ENCODE results near the gene ABCC8.

DNA sequence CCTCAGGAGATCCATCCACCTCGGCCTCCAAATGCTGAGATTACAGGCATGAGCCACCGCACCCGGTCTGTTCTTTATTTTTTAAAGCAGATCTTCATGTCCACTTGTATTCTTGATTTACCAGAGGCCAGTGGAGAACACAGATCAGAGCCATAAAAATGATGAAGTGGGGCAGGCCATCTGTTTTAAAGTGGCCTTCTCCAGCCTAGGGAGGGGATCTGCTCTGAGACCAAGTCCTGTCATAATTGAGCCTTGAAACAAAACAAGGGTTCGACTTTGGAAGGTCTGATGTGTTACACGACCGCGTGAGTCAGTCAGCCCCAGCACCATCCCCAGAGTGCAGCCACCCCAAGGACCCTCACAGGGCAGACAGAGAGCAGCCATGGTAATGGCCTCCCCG is 27.5 kb downstream of the ABCC8 start:
- TF ChIP-seq, protein P1, sequence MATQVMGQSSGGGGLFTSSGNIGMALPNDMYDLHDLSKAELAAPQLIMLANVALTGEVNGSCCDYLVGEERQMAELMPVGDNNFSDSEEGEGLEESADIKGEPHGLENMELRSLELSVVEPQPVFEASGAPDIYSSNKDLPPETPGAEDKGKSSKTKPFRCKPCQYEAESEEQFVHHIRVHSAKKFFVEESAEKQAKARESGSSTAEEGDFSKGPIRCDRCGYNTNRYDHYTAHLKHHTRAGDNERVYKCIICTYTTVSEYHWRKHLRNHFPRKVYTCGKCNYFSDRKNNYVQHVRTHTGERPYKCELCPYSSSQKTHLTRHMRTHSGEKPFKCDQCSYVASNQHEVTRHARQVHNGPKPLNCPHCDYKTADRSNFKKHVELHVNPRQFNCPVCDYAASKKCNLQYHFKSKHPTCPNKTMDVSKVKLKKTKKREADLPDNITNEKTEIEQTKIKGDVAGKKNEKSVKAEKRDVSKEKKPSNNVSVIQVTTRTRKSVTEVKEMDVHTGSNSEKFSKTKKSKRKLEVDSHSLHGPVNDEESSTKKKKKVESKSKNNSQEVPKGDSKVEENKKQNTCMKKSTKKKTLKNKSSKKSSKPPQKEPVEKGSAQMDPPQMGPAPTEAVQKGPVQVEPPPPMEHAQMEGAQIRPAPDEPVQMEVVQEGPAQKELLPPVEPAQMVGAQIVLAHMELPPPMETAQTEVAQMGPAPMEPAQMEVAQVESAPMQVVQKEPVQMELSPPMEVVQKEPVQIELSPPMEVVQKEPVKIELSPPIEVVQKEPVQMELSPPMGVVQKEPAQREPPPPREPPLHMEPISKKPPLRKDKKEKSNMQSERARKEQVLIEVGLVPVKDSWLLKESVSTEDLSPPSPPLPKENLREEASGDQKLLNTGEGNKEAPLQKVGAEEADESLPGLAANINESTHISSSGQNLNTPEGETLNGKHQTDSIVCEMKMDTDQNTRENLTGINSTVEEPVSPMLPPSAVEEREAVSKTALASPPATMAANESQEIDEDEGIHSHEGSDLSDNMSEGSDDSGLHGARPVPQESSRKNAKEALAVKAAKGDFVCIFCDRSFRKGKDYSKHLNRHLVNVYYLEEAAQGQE (tag by site-specific recombination; IDR thresholded peaks at IDR 0.05) = no peak
- TF ChIP-seq, protein P2, sequence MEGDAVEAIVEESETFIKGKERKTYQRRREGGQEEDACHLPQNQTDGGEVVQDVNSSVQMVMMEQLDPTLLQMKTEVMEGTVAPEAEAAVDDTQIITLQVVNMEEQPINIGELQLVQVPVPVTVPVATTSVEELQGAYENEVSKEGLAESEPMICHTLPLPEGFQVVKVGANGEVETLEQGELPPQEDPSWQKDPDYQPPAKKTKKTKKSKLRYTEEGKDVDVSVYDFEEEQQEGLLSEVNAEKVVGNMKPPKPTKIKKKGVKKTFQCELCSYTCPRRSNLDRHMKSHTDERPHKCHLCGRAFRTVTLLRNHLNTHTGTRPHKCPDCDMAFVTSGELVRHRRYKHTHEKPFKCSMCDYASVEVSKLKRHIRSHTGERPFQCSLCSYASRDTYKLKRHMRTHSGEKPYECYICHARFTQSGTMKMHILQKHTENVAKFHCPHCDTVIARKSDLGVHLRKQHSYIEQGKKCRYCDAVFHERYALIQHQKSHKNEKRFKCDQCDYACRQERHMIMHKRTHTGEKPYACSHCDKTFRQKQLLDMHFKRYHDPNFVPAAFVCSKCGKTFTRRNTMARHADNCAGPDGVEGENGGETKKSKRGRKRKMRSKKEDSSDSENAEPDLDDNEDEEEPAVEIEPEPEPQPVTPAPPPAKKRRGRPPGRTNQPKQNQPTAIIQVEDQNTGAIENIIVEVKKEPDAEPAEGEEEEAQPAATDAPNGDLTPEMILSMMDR (tag by site-specific recombination; IDR thresholded peaks at IDR 0.05) = no peak
- TF ChIP-seq, protein P3, sequence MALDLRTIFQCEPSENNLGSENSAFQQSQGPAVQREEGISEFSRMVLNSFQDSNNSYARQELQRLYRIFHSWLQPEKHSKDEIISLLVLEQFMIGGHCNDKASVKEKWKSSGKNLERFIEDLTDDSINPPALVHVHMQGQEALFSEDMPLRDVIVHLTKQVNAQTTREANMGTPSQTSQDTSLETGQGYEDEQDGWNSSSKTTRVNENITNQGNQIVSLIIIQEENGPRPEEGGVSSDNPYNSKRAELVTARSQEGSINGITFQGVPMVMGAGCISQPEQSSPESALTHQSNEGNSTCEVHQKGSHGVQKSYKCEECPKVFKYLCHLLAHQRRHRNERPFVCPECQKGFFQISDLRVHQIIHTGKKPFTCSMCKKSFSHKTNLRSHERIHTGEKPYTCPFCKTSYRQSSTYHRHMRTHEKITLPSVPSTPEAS (tag by site-specific recombination; IDR thresholded peaks at IDR 0.05) = no peak
- TF ChIP-seq, protein P4, sequence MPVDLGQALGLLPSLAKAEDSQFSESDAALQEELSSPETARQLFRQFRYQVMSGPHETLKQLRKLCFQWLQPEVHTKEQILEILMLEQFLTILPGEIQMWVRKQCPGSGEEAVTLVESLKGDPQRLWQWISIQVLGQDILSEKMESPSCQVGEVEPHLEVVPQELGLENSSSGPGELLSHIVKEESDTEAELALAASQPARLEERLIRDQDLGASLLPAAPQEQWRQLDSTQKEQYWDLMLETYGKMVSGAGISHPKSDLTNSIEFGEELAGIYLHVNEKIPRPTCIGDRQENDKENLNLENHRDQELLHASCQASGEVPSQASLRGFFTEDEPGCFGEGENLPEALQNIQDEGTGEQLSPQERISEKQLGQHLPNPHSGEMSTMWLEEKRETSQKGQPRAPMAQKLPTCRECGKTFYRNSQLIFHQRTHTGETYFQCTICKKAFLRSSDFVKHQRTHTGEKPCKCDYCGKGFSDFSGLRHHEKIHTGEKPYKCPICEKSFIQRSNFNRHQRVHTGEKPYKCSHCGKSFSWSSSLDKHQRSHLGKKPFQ (tag by site-specific recombination; IDR thresholded peaks at IDR 0.05) = no peak
- no peak for TF ChIP-seq TCF7L2 (IDR thresholded peaks at IDR 0.05; ENCODE audit: borderline replicate concordance, low read depth, low read length)
